SK-N-SH (cell line): ENCODE measurements around the gene LRCH3. TPM values are rescaled to one million over a fixed set of nuclear protein-coding genes. Genes with fewer than 3 reads are reported as not detected.
"Not testable (repeated sequence)": the region's sequence is repeated elsewhere in the genome, so short reads cannot be mapped to it uniquely, and the experiment has no call there.

Experiments
- CTCF ChIA-PET: fragments of 300-600, 350-600 bp; formaldehyde crosslinking; extraction: SDS; loops from one replicate; lab custom pipeline; 2021; lab: Yijun Ruan, JAX
- POLR2A ChIA-PET: fragments of 350-600 bp; sonication (Branson Sonifier 250); formaldehyde crosslinking; extraction: SDS; loops from one replicate; lab custom pipeline; 2020; ENCODE audit warnings: antibody characterized with exemption, inconsistent platforms; lab: Yijun Ruan, JAX
- DNase-seq: peaks from one replicate; pipeline ENCODE4 v3.0.0; 2012
- H2AFZ ChIP-seq: fragments of 200-600 bp; sonication (generic); 2 replicates; pipeline ENCODE4 v1.8.1; 2016; ENCODE audit warnings: antibody characterized with exemption, mild to moderate bottlenecking, low read depth
- H3F3A ChIP-seq: fragments of 200-600 bp; sonication (generic); replicated peaks from 2 replicates; pipeline ENCODE3; 2016; ENCODE audit warnings: antibody characterized with exemption, mild to moderate bottlenecking; ENCODE audit not compliant: insufficient read depth
- H3K27ac ChIP-seq, 2 experiments: fragments of 200-500 bp in 1 of 2; fragments of 200-600 bp in 1 of 2; sonication (Bioruptor generic) in 1 of 2; sonication (generic), shearing (Covaris generic) in 1 of 2; 2 replicates each; pipeline versions ENCODE4 v1.5.1 to v1.6.1; 2014 to 2016; ENCODE audit warnings: low read depth in 2 of 2, inconsistent platforms in 1 of 2, low read length in 1 of 2, mild to moderate bottlenecking in 1 of 2, mixed read lengths in 1 of 2
- H3K27me3 ChIP-seq: fragments of 200-600 bp; sonication (generic), shearing (Covaris generic); 2 replicates; pipeline ENCODE4 v1.6.1; 2016; ENCODE audit warnings: mixed run types; ENCODE audit not compliant: insufficient read depth
- H3K36me3 ChIP-seq, 2 experiments: fragments of 200-500 bp in 1 of 2; fragments of 200-600 bp in 1 of 2; sonication (Bioruptor generic) in 1 of 2; sonication (generic) in 1 of 2; replicated peaks in 1 of 2; 2 replicates each; pipeline versions ENCODE3 to v1.5.1; 2014 to 2016; ENCODE audit warnings: low read length in 1 of 2, mild to moderate bottlenecking in 1 of 2; ENCODE audit not compliant: insufficient read depth in 2 of 2, control insufficient read depth in 1 of 2
- H3K4me1 ChIP-seq, 2 experiments: fragments of 200-500 bp in 1 of 2; fragments of 200-600 bp in 1 of 2; sonication (Bioruptor generic) in 1 of 2; sonication (generic), shearing (Covaris generic) in 1 of 2; 2 replicates each; pipeline versions ENCODE4 v1.5.1 to v1.6.1; 2014 to 2016; ENCODE audit warnings: low read depth in 1 of 2, low read length in 1 of 2, mixed run types in 1 of 2; ENCODE audit not compliant: insufficient read depth in 2 of 2, control insufficient read depth in 1 of 2
- H3K4me2 ChIP-seq: fragments of 200-600 bp; sonication (generic), shearing (Covaris generic); 2 replicates; pipeline ENCODE4 v1.6.1; 2017; ENCODE audit warnings: mixed run types
- H3K4me3 ChIP-seq, 2 experiments: fragments of 200-500 bp in 1 of 2; fragments of 200-600 bp in 1 of 2; sonication (Bioruptor generic) in 1 of 2; sonication (generic), shearing (Covaris generic) in 1 of 2; 2 replicates each; pipeline versions ENCODE4 v1.5.1 to v1.8.1; 2014 to 2016; ENCODE audit warnings: low read depth in 2 of 2, inconsistent platforms in 1 of 2, low read length in 1 of 2, mild to moderate bottlenecking in 1 of 2, mixed read lengths in 1 of 2, moderate library complexity in 1 of 2
- H3K79me2 ChIP-seq: fragments of 200-600 bp; sonication (generic); 2 replicates; pipeline ENCODE4 v1.8.1; 2017; ENCODE audit warnings: mild to moderate bottlenecking; ENCODE audit not compliant: insufficient read depth
- H3K9ac ChIP-seq: fragments of 200-600 bp; sonication (generic); 2 replicates; pipeline ENCODE4 v1.6.1; 2017; ENCODE audit warnings: mixed run types
- H3K9me2 ChIP-seq: fragments of 200-600 bp; sonication (generic); 2 replicates; pipeline ENCODE4 v1.6.1; 2017; ENCODE audit warnings: mixed run types
- H3K9me3 ChIP-seq: fragments of 200-600 bp; sonication (generic); 2 replicates; pipeline ENCODE4 v1.6.1; 2017; ENCODE audit warnings: mixed run types, mild to moderate bottlenecking, moderate library complexity
- H4K20me1 ChIP-seq: fragments of 200-600 bp; sonication (generic); 2 replicates; pipeline ENCODE4 v1.6.1; 2017; ENCODE audit warnings: mild to moderate bottlenecking, mixed run types; ENCODE audit not compliant: insufficient read depth
- CHD2 ChIP-seq: fragments of 150-350 bp; IDR thresholded peaks from 2 replicates; pipeline ENCODE4 v1.6.1; 2018; ENCODE audit warnings: low read length; ENCODE audit not compliant: partially characterized antibody
- EZH2phosphoT487 ChIP-seq: fragments of 200-600 bp; sonication (generic); IDR thresholded peaks from 2 replicates; pipeline ENCODE4 v1.6.1; 2017; ENCODE audit warnings: low read depth, mixed run types, mild to moderate bottlenecking, antibody characterized with exemption, moderate library complexity, borderline replicate concordance
- MEF2A ChIP-seq: IDR thresholded peaks from 2 replicates; pipeline ENCODE4 v1.4.0; 2012; ENCODE audit warnings: low read depth, borderline replicate concordance
- NRF1 ChIP-seq: IDR thresholded peaks from 2 replicates; pipeline ENCODE4 v1.6.1; 2012; ENCODE audit warnings: low read depth, mild to moderate bottlenecking, low read length
- RCOR1 ChIP-seq: fragments of 150-350 bp; IDR thresholded peaks from 2 replicates; pipeline ENCODE4 v1.6.1; 2017; ENCODE audit warnings: antibody characterized with exemption, low read length
- RFX5 ChIP-seq: IDR thresholded peaks from 2 replicates; pipeline ENCODE4 v1.6.1; 2012; ENCODE audit warnings: mild to moderate bottlenecking, improper control_type of control experiment, low read length
- TAF1 ChIP-seq: IDR thresholded peaks from 2 replicates; pipeline ENCODE4 v1.6.1; 2012; ENCODE audit warnings: low read depth, mild to moderate bottlenecking, low read length, moderate library complexity, borderline replicate concordance
- WGBS: methylation state at CpG from one replicate; pipeline ENCODE4 v1.1.6; 2017; ENCODE audit warnings: low lambda C conversion rate; 5-methylcytosine and 5-hydroxymethylcytosine counted together
- polyA plus RNA-seq, 3 experiments: library from polyadenylated mRNA; depleted of rRNA; stranded (reverse); fragments of >200 nt; gene quantifications; 2 replicates each; pipeline ENCODE4 v1.2.3, GENCODE V29; 2012
- TF ChIP-seq, protein P1 (sequence below): fragments of 150-350 bp; IDR thresholded peaks from 2 replicates; pipeline ENCODE4 v1.6.1; 2016; ENCODE audit warnings: mild to moderate bottlenecking, low read depth, low read length
- TF ChIP-seq, protein P2 (sequence below): fragments of 200-600 bp; sonication (generic); IDR thresholded peaks from 2 replicates; pipeline ENCODE4 v1.6.1; 2017; ENCODE audit warnings: antibody characterized with exemption, mild to moderate bottlenecking, moderate library complexity

Gene LRCH3
- polyA plus RNA-seq, 1 of the 3 experiments (the other 2 are of a cell fraction) = 22.6 TPM

DNA sequence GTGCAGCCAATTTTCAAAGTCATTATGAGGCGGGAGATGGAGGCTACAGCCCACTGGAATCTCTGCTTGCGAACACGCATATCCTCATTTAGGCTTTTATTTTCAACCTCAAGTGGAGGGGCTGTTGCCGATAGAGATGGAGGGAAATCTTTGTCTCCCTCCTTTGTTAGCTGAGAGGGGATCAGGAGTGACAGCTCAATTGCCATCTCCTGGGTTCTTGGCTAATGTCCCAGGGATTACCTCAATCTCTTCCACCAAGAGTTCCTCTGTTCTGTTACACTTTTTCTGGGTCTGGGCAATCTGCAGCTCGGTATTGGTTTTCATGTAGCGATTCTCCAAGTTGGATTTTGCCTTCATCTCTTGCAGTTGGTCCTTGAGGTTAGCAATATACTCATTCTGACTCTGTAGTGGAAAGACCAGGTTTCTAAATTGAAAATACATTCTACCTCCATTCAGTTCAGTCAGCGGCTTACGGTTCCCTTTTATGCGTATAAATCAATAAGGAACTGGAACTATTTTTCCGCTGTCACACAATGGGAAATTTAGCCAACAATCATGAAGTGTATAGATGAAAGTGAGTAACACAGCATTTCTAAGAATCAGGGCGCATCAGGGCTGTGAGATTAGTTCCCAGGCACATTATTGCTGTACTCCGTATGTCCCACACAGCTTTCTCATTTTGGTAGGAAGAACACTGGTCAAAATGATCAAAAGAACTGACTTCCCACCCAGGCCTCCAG is 122.8 kb downstream of the LRCH3 start:
- Histone ChIP-seq H3K4me1 (no peaks in the 10 kb centered on the region), H3F3A (peaks cover 7% of the 10 kb centered on the region), H4K20me1 (no peaks in the 10 kb centered on the region), H3K4me2 (no peak overlapping the region), H3K4me3 (no peak overlapping the region), H3K9ac (no peak overlapping the region), H3K36me3 (no peaks in the 10 kb centered on the region), H3K9me3 (no peaks in the 10 kb centered on the region), H3K27ac (no peak overlapping the region), H3K9me2 (no peaks in the 10 kb centered on the region), H2AFZ (no peak overlapping the region), H3K27me3 (no peaks in the 10 kb centered on the region), H3K79me2 (no peaks in the 10 kb centered on the region)
- CTCF ChIA-PET = interaction anchor here (0.7 to 4.0 kb wide), 3 partner anchors 7 to 315 kb away, joined by 3 to 19 read pairs (median 13); no protein-coding TSS in a partner anchor
- no peak for DNase-seq
- TF ChIP-seq CHD2 (no peak), MEF2A (no peak), TAF1 (no peak), RCOR1 (no peak)
- TF ChIP-seq, protein P1, sequence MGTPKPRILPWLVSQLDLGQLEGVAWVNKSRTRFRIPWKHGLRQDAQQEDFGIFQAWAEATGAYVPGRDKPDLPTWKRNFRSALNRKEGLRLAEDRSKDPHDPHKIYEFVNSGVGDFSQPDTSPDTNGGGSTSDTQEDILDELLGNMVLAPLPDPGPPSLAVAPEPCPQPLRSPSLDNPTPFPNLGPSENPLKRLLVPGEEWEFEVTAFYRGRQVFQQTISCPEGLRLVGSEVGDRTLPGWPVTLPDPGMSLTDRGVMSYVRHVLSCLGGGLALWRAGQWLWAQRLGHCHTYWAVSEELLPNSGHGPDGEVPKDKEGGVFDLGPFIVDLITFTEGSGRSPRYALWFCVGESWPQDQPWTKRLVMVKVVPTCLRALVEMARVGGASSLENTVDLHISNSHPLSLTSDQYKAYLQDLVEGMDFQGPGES = no peak
- WGBS = 95% methylated on average over 12 of the region's 12 CpGs
- POLR2A ChIA-PET = no interaction called here

DNA sequence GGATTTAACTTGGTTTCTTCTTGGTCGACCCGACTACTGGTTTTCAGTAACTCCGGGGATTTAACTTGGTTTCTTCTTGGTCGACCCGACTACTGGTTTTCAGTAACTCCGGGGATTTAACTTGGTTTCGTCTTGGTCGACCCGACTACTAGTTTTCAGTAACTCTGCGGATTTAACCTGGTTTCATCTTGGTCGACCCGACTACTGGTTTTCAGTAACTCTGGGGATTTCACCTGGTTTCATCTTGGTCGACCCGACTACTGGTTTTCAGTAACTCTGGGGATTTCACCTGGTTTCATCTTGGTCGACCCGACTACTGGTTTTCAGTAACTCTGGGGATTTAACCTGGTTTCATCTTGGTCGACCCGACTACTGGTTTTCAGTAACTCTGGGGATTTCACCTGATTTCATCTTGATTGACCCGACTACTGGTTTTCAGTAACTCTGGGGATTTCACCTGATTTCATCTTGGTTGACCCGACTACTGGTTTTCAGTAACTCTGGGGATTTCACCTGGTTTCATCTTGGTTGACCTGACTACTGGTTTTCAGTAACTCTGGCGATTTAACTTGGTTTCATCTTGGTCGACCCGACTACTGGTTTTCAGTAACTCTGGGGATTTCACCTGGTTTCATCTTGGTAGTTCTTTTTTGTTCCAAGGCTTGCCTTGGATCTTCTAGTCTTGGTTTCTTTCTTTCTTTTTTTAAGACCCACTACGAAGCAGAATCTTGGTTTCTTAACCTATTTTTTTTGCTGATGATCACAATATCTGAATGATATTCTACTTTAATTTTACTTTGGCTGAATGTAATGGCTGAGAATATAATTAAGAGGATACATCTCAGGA is 130.6 kb downstream of the LRCH3 start:
- H3K27ac ChIP-seq, H3K79me2 ChIP-seq, H3K9ac ChIP-seq, H3K27me3 ChIP-seq, POLR2A ChIA-PET, H3K9me3 ChIP-seq, H3K4me1 ChIP-seq, H3K4me2 ChIP-seq, DNase-seq, H3K4me3 ChIP-seq, CTCF ChIA-PET, H4K20me1 ChIP-seq, H2AFZ ChIP-seq, H3K9me2 ChIP-seq, H3F3A ChIP-seq: not testable (repeated sequence)
- 89% methylated on average over 22 of the region's 24 CpGs for WGBS
- peaks cover 4 to 13% of the 10 kb centered on the region in 2 experiments for H3K36me3 ChIP-seq

DNA sequence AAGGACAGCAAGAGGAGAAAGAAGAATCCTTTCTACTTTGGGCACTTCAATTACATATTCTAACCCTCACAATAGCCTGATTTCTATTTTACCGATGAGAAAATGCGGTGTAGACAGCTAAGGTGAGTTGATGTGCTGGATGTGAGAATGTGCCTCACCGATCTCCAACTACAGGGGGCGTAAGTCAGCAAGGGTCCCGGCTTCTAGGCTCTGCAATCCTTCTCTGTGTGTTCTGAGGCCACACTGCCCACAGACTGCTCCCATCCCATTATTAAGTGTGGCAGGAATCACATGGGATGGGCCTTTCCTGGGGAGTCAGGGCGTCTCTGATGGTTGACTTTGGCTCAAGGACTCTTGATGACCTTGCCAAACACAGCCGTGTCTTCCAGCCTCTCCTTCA is 135.4 kb downstream of the LRCH3 start:
- TF ChIP-seq CHD2 = no peak
- no peak for TF ChIP-seq RFX5
- no peak for TF ChIP-seq NRF1
- no peak for TF ChIP-seq EZH2phosphoT487
- TF ChIP-seq, protein P2, sequence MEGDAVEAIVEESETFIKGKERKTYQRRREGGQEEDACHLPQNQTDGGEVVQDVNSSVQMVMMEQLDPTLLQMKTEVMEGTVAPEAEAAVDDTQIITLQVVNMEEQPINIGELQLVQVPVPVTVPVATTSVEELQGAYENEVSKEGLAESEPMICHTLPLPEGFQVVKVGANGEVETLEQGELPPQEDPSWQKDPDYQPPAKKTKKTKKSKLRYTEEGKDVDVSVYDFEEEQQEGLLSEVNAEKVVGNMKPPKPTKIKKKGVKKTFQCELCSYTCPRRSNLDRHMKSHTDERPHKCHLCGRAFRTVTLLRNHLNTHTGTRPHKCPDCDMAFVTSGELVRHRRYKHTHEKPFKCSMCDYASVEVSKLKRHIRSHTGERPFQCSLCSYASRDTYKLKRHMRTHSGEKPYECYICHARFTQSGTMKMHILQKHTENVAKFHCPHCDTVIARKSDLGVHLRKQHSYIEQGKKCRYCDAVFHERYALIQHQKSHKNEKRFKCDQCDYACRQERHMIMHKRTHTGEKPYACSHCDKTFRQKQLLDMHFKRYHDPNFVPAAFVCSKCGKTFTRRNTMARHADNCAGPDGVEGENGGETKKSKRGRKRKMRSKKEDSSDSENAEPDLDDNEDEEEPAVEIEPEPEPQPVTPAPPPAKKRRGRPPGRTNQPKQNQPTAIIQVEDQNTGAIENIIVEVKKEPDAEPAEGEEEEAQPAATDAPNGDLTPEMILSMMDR = peak; percentile 37; the same call in 1 of the 2 replicates
- TF ChIP-seq TAF1 = no peak
- CTCF ChIA-PET = interaction anchor here (1.0 to 3.3 kb wide), 3 partner anchors 10 to 19 kb away, joined by 3 to 11 read pairs (median 4); no protein-coding TSS in a partner anchor

DNA sequence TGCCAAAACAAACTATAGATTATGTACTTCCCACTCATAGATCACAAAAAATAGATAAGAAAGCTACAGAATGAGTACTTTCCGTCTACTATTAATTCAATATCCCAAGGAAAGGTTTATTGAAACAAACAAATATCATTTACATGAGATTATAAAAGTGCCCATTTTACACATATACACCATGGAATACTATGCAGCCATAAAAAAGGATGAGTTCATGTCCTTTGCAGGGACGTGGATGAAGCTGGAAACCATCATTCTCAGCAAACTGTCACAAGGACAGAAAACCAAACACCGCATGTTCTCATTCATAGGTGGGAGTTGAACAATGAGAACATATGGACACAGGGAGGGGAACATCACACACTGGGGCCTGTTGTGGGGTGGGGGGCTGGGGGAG is 136.5 kb downstream of the LRCH3 start:
- H3K36me3 ChIP-seq = peaks cover 6 to 14% of the 10 kb centered on the region in 2 experiments
- H4K20me1 ChIP-seq, POLR2A ChIA-PET, H3F3A ChIP-seq, H2AFZ ChIP-seq, H3K4me2 ChIP-seq, H3K9me3 ChIP-seq, H3K27ac ChIP-seq, H3K4me1 ChIP-seq, H3K9me2 ChIP-seq, H3K27me3 ChIP-seq, H3K79me2 ChIP-seq, DNase-seq, H3K4me3 ChIP-seq, H3K9ac ChIP-seq: not testable (repeated sequence)
- 90% methylated on average over 3 of the region's 3 CpGs for WGBS
- CTCF ChIA-PET = interaction anchor here (1.3 kb wide), 1 partner anchor 9 kb away, joined by 4 read pairs; no protein-coding TSS in a partner anchor

More for the DNA sequence above, 135.4 kb downstream of the LRCH3 start:
- Histone ChIP-seq H3K4me1 (no peaks in the 10 kb centered on the region), H3K27ac (no peak overlapping the region), H2AFZ (no peak overlapping the region), H3K9me3 (no peaks in the 10 kb centered on the region), H3K36me3 (peaks cover 6 to 20% of the 10 kb centered on the region in 2 experiments), H3K27me3 (no peaks in the 10 kb centered on the region), H3K9me2 (no peaks in the 10 kb centered on the region), H3K79me2 (no peaks in the 10 kb centered on the region), H4K20me1 (no peaks in the 10 kb centered on the region), H3F3A (no peaks in the 10 kb centered on the region), H3K4me2 (no peak overlapping the region), H3K9ac (no peak overlapping the region), H3K4me3 (no peak overlapping the region)
- WGBS = 94% methylated on average over 6 of the region's 7 CpGs
- no peak for DNase-seq
- POLR2A ChIA-PET = no interaction called here
